Right cardiac atrium (tissue), 5 donors: ENCODE data around the gene PIK3AP1. TPM values are rescaled to one million over a fixed set of nuclear protein-coding genes. Genes with fewer than 3 reads are reported as not detected.

Experiments
- ATAC-seq, 2 donors: fragments of 200-7000 bp; cut with Tn5 transposase; one replicate each; pipeline versions ENCODE4 v1.8.0 to v1.9.1; 2020; ENCODE audit warnings: moderate library complexity in 2 of 2, mild to moderate bottlenecking in 1 of 2
- DNase-seq, 3 donors: peaks; one replicate each; pipeline ENCODE4 v3.0.0-alpha.2; 2020
- H3K27ac ChIP-seq: one replicate; pipeline ENCODE4 v1.5.1; 2013; ENCODE audit warnings: mild to moderate bottlenecking, low read length, control low read depth, moderate library complexity
- H3K27me3 ChIP-seq: one replicate; pipeline ENCODE4 v1.6.1; 2013; ENCODE audit not compliant: control insufficient read depth, insufficient read depth
- H3K4me1 ChIP-seq: one replicate; pipeline ENCODE4 v1.6.1; 2013; ENCODE audit warnings: low read length; ENCODE audit not compliant: control insufficient read depth, insufficient read depth
- H3K4me3 ChIP-seq: one replicate; pipeline ENCODE4 v1.5.1; 2013; ENCODE audit warnings: low read length, control low read depth
- H3K9me3 ChIP-seq: one replicate; pipeline ENCODE4 v1.6.1; 2013; ENCODE audit warnings: low read length; ENCODE audit not compliant: control insufficient read depth
- WGBS: extraction: QIAGEN DNeasy Blood & Tissue Kit; methylation state at CpG from one replicate; pipeline ENCODE4 v1.1.7; 2013; 5-methylcytosine and 5-hydroxymethylcytosine counted together
- intact Hi-C, 4 donors: fragments of 100-400 bp; cut with DNase I; formaldehyde crosslinking; loops; one replicate each; pipeline versions ENCODE4 v1.11.0 to v1.14.0; 2022 to 2023
- polyA plus RNA-seq: library from polyadenylated mRNA; stranded (reverse); fragments of 200-250 nt; gene quantifications from one replicate; pipeline ENCODE4 v1.2.3, GENCODE V29; 2013
- total RNA-seq, 4 donors: library from RNA; stranded (reverse); fragmentation: NEBNext Ultra II Directional; extraction: Animal tissue kit (Norgen Biotek cat#: 25700); gene quantifications; one replicate each; pipeline ENCODE4 v1.2.1, GENCODE V29; 2021
- donor health status: healthy with polysubstance abuse.
- donor health status: DM: no; HTN: yes; CAD: no.
- donor health status: DM: no; HTN: no; CAD: no.
- donor health status: DM: no; HTN: yes; CAD: no; lungs with severe emphysema.
- donor health status: DM: yes; HTN: yes; CAD: no.

The PIK3AP1 gene
- total and polyA plus RNA-seq, 5 donors = 1.4 to 10.5 (median 4.9) TPM

DNA sequence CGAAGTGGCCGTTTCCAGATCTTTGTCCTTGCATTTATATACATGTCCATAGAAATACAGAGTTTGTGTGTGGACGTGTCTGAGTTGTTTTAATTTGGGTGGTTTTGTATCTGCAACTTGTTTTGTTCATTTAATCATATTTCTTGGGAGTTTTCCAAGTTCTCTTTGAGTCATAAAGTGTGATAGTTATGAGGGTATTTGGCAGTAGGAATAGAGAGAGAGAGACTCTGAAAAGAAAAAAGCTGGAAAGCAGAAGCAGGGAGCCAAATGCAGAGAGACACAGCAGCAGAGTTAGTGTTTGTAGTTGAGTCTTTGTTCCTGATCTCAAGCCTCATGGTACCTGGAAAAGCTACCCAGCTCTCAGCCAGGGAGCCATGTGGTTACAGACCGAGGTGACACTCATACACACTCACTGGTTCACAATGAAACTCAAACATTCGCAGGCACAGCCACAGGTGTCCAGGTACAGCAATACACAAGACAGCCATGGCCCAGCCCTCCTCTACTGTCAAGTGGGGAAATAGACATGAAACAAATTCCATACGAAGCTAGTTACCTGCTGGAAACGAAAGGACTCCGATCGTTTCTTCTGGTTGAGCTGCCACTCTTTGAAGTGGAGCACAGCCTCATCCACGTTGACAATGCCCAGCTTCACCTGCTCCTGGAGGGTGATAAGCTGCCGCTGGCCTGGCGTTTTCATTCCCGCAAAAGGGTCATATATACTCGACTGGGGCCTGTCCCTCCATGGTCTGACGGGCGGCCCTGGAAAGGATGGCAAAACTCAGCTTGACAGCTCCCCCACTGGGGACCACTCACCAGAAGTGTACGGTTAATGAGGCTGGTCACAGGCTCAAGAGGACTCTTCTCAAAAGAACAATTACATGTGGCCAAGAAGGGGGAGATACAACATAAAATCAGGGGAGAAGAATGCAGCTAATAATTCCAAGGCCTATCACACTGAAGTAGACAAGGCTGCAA is 100.2 kb downstream of the PIK3AP1 start:
- Histone ChIP-seq H3K27ac (peak overlapping the region; percentile 6), H3K27me3 (no peaks in the 10 kb centered on the region), H3K4me3 (no peak overlapping the region), H3K9me3 (no peaks in the 10 kb centered on the region), H3K4me1 (peaks cover 12% of the 10 kb centered on the region)
- DNase-seq (peak in 1 of 3 donors; percentile 52), ATAC-seq (peak; percentile 55 to 56)
- intact Hi-C loops = no loop called here
- WGBS = 47% methylated on average over 17 of the region's 17 CpGs

DNA sequence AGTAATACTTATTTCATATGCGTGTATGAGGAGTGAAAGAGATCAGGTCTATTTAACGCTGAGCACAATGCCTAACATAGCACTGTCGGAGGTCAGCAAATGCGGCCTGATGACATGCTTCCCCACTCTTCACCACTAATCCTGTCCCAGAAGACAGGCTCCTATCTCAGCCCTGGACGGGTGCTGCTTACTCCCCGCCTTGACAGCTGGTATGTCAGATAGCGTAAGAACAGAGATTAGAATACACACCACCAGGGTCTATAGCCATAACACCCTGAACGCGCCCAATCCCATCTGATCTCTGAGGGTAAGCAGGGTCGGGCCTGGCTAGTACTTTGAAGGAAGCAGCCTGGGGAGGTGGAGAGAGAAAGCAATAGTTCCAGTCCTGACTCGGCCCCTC is 101.2 kb downstream of the PIK3AP1 start:
- peak in 2 of 3 donors; percentile 57 to 59 for DNase-seq
- intact Hi-C loops = no loop called here

DNA sequence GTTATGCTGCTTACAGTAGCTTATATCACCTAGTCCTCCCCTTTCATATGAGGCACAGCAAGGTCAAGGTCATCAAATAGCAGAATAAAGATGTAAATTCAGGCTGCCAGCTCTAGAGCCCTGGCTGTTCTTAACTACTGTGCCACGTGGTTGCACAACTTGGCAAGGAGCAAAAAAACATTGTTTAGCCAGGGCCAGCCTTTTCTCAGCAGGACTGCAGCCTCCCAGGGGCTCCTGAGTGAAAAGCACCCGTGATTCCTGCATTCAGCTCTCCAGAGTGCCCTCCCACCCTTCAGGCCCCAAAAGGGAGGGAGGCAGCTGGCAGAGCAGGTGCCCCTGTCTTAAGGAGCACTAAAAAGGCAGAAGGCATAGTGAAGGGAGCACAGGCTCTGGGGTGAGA is 101.7 kb downstream of the PIK3AP1 start:
- no peak overlapping the region for H3K4me3 ChIP-seq
- H3K27ac ChIP-seq = peak overlapping the region; percentile 93
- DNase-seq (peak; percentile 54 to 67 (median 65)), ATAC-seq (peak; percentile 63 to 84)
- no peaks in the 10 kb centered on the region for H3K27me3 ChIP-seq
- 20% methylated on average over 2 of the region's 2 CpGs for WGBS
- peaks cover 12% of the 10 kb centered on the region for H3K4me1 ChIP-seq
- no peaks in the 10 kb centered on the region for H3K9me3 ChIP-seq
- intact Hi-C loops = no loop called here

More for the DNA sequence above, 101.2 kb downstream of the PIK3AP1 start:
- H3K4me1 ChIP-seq = peaks cover 12% of the 10 kb centered on the region
- peak; percentile 64 to 79 for ATAC-seq
- H3K27ac ChIP-seq = peak overlapping the region; percentile 93
- H3K4me3 ChIP-seq = no peak overlapping the region
- 41% methylated on average over 11 of the region's 11 CpGs for WGBS
- no peaks in the 10 kb centered on the region for H3K9me3 ChIP-seq
- H3K27me3 ChIP-seq = no peaks in the 10 kb centered on the region

DNA sequence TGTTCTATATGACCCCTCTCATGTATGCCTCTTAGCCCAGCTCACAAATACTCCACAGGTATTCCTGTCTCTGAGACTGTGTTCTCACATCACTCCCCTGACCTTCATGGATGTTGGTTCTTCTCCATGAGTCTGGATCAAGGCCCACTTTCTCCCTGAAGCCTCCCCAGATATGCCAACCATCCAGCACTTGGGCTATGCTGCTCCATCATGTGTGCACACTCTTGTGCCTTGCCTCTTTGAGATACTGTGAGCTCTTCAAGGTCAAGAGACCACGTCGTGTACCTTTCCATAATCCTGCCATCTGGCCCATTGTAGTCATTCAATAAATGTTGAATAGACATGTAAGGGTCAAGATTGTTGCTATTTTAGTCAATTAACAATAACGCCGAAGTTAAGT is 103.4 kb downstream of the PIK3AP1 start:
- intact Hi-C loops = no loop called here
- no peaks in the 10 kb centered on the region for H3K9me3 ChIP-seq
- no peak overlapping the region for H3K27ac ChIP-seq
- 67% methylated on average over 4 of the region's 4 CpGs for WGBS
- H3K4me1 ChIP-seq = peaks cover 12% of the 10 kb centered on the region
- no peak overlapping the region for H3K4me3 ChIP-seq
- DNase-seq (no peak), ATAC-seq (no peak)
- no peaks in the 10 kb centered on the region for H3K27me3 ChIP-seq

DNA sequence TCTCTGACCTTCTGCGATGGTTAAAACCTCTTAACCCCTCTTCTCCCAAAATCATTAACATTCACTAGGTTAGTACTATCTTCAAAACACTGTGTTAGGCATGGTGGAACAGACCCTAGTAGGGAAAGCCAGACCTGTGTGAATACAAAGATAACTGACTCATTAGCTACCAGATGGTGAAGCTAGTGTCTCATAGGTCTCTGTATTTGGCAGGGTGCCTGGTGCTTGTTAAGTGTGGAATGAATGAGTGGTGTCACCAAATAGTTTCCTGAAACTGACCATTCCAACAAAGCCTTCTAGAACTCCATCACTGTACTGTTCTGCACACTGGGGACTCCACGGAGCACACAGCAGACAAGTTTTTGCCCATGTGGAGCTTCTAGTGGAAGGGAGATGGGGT is 105.8 kb downstream of the PIK3AP1 start:
- Histone ChIP-seq H3K27ac (no peak overlapping the region), H3K4me3 (no peak overlapping the region), H3K9me3 (no peaks in the 10 kb centered on the region), H3K27me3 (no peaks in the 10 kb centered on the region), H3K4me1 (peaks cover 8% of the 10 kb centered on the region)
- intact Hi-C loops = no loop called here
- ATAC-seq = peak in 1 of 2 donors; percentile 12
- WGBS = 67% methylated on average over 2 of the region's 2 CpGs
- DNase-seq = no peak

DNA sequence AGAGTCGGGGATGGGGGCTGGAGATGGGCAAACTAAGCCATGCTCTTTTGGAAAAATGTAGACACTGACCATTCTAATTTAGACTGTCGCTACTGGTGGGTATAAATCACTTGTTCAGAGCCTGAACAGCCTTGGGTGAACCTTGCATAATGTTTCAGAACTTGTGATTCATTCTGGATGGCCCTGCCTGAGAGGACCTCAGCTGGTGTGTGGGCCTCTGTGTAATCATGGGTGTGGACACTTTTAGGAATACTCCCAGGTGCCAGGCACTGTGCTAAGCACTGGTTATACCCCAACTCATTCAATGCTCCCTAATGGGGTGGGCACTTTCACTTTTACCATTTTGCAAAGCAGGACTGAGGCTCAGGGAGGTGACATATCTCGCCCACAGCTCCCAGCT is 106.7 kb downstream of the PIK3AP1 start:
- Histone ChIP-seq H3K4me3 (no peak overlapping the region), H3K27me3 (no peaks in the 10 kb centered on the region), H3K27ac (no peak overlapping the region), H3K9me3 (no peaks in the 10 kb centered on the region), H3K4me1 (peaks cover 5% of the 10 kb centered on the region)
- intact Hi-C loops = no loop called here
- DNase-seq = no peak
- 94% methylated on average over 3 of the region's 3 CpGs for WGBS
- no peak for ATAC-seq

DNA sequence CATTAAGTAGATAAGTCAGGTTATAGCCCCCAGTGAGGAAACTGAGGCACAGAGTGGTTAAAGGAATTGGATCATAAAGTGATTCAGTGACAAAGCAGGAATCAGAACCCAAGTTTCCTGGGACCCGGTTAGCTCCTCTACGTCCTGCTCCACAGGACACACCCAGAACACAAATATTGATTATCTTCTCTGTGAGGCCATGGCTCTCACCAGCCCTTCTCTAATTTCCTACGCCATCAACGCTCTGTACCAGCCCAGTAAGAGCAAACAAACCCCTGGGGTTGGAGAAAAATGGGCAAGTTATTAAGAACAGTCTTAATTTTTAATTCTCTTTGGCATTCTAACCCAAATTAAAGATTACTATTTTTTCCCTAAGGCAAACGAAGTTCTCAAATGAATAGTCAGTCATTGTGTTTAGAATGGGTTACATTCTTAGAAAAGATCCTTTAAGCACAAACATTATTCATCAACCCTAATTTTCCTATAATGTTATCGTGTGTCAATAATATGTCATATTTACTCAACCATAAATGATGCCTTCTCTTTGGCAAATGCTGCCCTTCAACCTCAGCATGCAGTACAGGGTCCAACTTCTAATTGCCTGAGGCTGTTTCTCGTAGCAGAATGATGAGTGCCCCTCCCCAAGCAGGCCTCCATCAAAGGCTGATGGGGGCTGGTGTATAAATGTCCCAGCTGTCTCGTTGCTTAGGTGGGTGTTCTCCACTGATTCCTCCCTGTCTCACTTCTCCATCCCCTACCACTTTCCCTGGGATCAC is 108.1 kb downstream of the PIK3AP1 start:
- ATAC-seq (no peak), DNase-seq (no peak)
- 81% methylated on average over 8 of the region's 8 CpGs for WGBS
- no peak overlapping the region for H3K4me3 ChIP-seq
- H3K4me1 ChIP-seq = peaks cover 2% of the 10 kb centered on the region
- H3K27me3 ChIP-seq = no peaks in the 10 kb centered on the region
- intact Hi-C loops = no loop called here
- no peaks in the 10 kb centered on the region for H3K9me3 ChIP-seq
- no peak overlapping the region for H3K27ac ChIP-seq

DNA sequence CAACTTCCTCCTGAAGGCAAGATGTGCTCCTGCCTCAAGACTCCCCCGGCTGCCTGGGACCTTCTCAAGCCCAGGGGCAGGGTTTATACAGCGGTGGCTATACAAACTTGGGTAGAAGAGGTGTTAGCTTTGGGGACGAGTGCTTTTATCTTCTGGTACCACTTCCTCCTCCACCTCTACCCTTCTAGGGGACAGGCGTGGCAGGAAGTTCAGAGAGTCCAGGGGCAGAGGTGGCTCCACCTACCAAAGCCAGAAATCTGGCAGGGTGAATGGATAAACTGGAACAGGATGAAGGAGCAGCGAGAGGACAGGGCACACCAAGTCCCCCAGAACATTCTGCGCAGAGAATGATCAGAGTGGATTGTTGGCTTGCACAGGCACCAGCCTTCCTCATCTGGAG is 109.5 kb downstream of the PIK3AP1 start:
- ATAC-seq (peak in 1 of 2 donors; percentile 39), DNase-seq (no peak)
- H3K4me1 ChIP-seq = no peaks in the 10 kb centered on the region
- 76% methylated on average over 6 of the region's 6 CpGs for WGBS
- intact Hi-C loops = no loop called here
- H3K4me3 ChIP-seq = no peak overlapping the region
- no peak overlapping the region for H3K27ac ChIP-seq
- H3K9me3 ChIP-seq = no peaks in the 10 kb centered on the region
- H3K27me3 ChIP-seq = no peaks in the 10 kb centered on the region

DNA sequence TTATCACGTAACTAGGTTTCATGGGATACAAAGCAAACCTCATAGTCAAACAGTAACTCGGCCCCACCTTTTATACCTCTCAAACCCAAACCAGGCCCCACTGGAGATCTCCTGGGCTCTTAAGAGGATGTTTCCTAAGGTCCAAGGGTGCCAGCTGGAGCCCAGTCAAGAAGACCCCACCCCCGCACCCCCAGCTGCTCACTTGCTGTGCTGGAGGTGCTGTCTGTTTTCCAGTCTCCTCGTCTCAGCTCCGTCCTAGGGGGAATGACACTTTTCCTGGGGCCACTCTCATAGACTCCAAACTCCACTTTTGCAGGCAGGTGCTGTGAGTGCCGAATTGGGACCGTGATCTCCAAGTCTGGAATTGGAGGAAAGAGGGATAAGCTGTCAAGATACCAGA is 110.8 kb downstream of the PIK3AP1 start:
- Histone ChIP-seq H3K9me3 (no peaks in the 10 kb centered on the region), H3K4me1 (no peaks in the 10 kb centered on the region), H3K27ac (no peak overlapping the region), H3K4me3 (no peak overlapping the region), H3K27me3 (no peaks in the 10 kb centered on the region)
- intact Hi-C loops = no loop called here
- 79% methylated on average over 7 of the region's 7 CpGs for WGBS
- DNase-seq (no peak), ATAC-seq (no peak)

DNA sequence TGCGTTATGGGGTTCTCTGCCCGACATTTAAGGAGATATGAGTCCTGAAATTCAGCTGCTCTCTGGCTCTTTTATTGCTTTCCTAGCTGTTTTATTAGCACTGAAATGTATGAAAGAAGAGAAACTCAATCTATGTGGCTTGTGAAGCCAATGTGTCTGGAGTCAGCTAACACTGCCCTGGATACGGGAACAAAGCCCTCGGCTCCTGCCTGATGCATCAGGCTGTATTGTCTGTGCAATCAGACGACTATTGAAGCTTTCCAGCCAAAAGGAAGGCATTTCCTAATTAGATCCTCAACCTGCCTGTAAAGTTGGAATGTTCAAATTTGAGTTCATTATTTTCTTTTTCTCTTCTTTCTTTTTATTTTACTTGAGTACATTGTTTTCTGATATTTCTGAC is 111.5 kb downstream of the PIK3AP1 start:
- H3K4me1 ChIP-seq = no peaks in the 10 kb centered on the region
- ATAC-seq (peak in 1 of 2 donors; percentile 51), DNase-seq (no peak)
- H3K4me3 ChIP-seq = no peak overlapping the region
- intact Hi-C loops = no loop called here
- 57% methylated on average over 5 of the region's 5 CpGs for WGBS
- no peak overlapping the region for H3K27ac ChIP-seq
- no peaks in the 10 kb centered on the region for H3K27me3 ChIP-seq
- H3K9me3 ChIP-seq = no peaks in the 10 kb centered on the region

DNA sequence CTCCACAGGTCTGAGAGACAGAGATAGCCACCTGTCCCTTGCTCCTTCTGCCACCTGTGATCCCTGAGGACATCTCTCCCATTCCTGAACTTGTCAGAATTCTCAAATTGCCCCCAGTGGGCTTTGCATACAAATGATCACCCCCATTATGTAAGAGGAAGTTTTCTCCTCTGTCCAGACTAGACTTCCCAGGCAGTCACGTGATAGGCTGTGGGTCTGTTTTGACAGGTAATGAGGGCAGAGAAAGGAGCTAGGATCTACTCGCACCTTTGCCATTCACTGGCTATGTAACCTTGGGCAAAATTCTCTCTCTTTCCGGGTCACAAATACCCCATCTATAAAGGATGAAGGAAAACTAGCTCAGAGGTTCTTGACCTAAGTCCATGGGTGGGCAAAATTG is 112.1 kb downstream of the PIK3AP1 start:
- Histone ChIP-seq H3K4me3 (no peak overlapping the region), H3K9me3 (no peaks in the 10 kb centered on the region), H3K27ac (no peak overlapping the region), H3K27me3 (no peaks in the 10 kb centered on the region), H3K4me1 (no peaks in the 10 kb centered on the region)
- ATAC-seq = no peak
- 83% methylated on average over 3 of the region's 3 CpGs for WGBS
- no peak for DNase-seq
- intact Hi-C loops = no loop called here
